GM18951 (cell line): ENCODE results near the gene NR3C2.
"Not testable (repeated sequence)": the region's sequence is repeated elsewhere in the genome, so short reads cannot be mapped to it uniquely, and the experiment has no call there.

ENCODE experiments used
- POLR2A ChIP-seq: IDR thresholded peaks from 4 replicates; pipeline ENCODE4 v1.6.1; 2011; ENCODE audit warnings: mild to moderate bottlenecking; ENCODE audit not compliant: insufficient read length, insufficient read depth; ENCODE audit errors: extremely low read depth
- in situ Hi-C: fragments of 300-500 bp; cut with MboI; formaldehyde crosslinking; loops from one replicate; pipeline ENCODE4 v1.12.0; 2022; ENCODE audit warnings: low sequenced_read_pairs, mixed read lengths, inconsistent platforms; ENCODE audit not compliant: unreplicated experiment

NR3C2 gene

GRCh38 chr4:148216321-148216720 lies 225.9 kb downstream of the NR3C2 start:
- TF ChIP-seq POLR2A = no peak
- in situ Hi-C loops = no loop called here

- no peak for TF ChIP-seq POLR2A
- in situ Hi-C loops = no loop called here
These were observed 227.0 kb downstream of the NR3C2 start for GRCh38 chr4:148215202-148215601.

- in situ Hi-C loops = no loop called here
- no peak for TF ChIP-seq POLR2A
These were observed 227.6 kb downstream of the NR3C2 start for GRCh38 chr4:148214529-148215166.

- TF ChIP-seq POLR2A = no peak
- in situ Hi-C loops = no loop called here
These were observed 230.7 kb downstream of the NR3C2 start for GRCh38 chr4:148211533-148211932.

GRCh38 chr4:148210661-148211060 lies 231.6 kb downstream of the NR3C2 start:
- in situ Hi-C loops = no loop called here
- no peak for TF ChIP-seq POLR2A

GRCh38 chr4:148207068-148207467 lies 235.1 kb downstream of the NR3C2 start:
- TF ChIP-seq POLR2A = no peak
- in situ Hi-C loops = no loop called here

- no peak for TF ChIP-seq POLR2A
- in situ Hi-C loops = no loop called here
These were observed 236.7 kb downstream of the NR3C2 start for GRCh38 chr4:148205476-148205875.

- TF ChIP-seq POLR2A = no peak
- in situ Hi-C loops = no loop called here
These were observed 237.3 kb downstream of the NR3C2 start for GRCh38 chr4:148204892-148205291.

GRCh38 chr4:148204171-148204570 lies 238.0 kb downstream of the NR3C2 start:
- in situ Hi-C loops = no loop called here

GRCh38 chr4:148203056-148203898 lies 238.9 kb downstream of the NR3C2 start:
- TF ChIP-seq POLR2A = no peak
- in situ Hi-C loops = no loop called here

More at GRCh38 chr4:148204171-148204570, 238.0 kb downstream of the NR3C2 start:
- no peak for TF ChIP-seq POLR2A

- in situ Hi-C loops = no loop called here
- no peak for TF ChIP-seq POLR2A
These were observed 241.3 kb downstream of the NR3C2 start for GRCh38 chr4:148200960-148201359.

- TF ChIP-seq POLR2A = no peak
These were observed 246.1 kb downstream of the NR3C2 start for GRCh38 chr4:148196164-148196563.

GRCh38 chr4:148192526-148192925 lies 249.7 kb downstream of the NR3C2 start:
- TF ChIP-seq POLR2A = no peak
- in situ Hi-C loops = no loop called here

More at GRCh38 chr4:148196164-148196563, 246.1 kb downstream of the NR3C2 start:
- in situ Hi-C loops = no loop called here

GRCh38 chr4:148187454-148188222 lies 254.6 kb downstream of the NR3C2 start:
- in situ Hi-C loops = not testable (repeated sequence)
